Adrenal gland (tissue), 12 donors: Measurements from ENCODE around the gene SP3. TPM values are rescaled to one million over a fixed set of nuclear protein-coding genes. Genes with fewer than 3 reads are reported as not detected.
A peak's percentile ranks its signal among the peaks of the same experiment; 100 is the strongest.

Experiments
- DNase-seq, 7 donors: peaks; one replicate each; pipeline ENCODE4 v3.0.0-alpha.2; 2019 to 2020
- H3K27ac ChIP-seq, 5 donors: fragments of 200-600 bp; sonication (generic) in 4 of 5; 1 replicate in 3 of 5; 2 replicates in 2 of 5; pipeline versions ENCODE4 v1.5.1 to v1.8.0; 2016 to 2020; ENCODE audit warnings: mild to moderate bottlenecking in 1 of 5
- H3K27me3 ChIP-seq: fragments of 200-600 bp; 2 replicates; pipeline ENCODE4 v1.8.0; 2021
- H3K36me3 ChIP-seq, 2 donors: fragments of 200-600 bp; replicated peaks in 1 of 2; 1 replicate in 1 of 2; 2 replicates in 1 of 2; pipeline versions ENCODE4 v1.5.1 to v1.8.0; 2018 to 2022
- H3K4me1 ChIP-seq, 2 donors: fragments of 200-600 bp; replicated peaks in 1 of 2; 1 replicate in 1 of 2; 2 replicates in 1 of 2; pipeline versions ENCODE4 v1.5.1 to v1.8.0; 2018 to 2021
- H3K4me3 ChIP-seq, 4 donors: fragments of 200-600 bp; sonication (generic) in 3 of 4; one replicate each; pipeline ENCODE4 v1.5.1; 2016 to 2018
- H3K9me3 ChIP-seq, 3 donors: fragments of 200-600 bp; sonication (generic) in 1 of 3; replicated peaks in 1 of 3; 1 replicate in 2 of 3; 2 replicates in 1 of 3; pipeline versions ENCODE4 v1.5.1 to v1.8.0; 2016 to 2021
- CTCF ChIP-seq, 6 experiments: fragments of 450-650 bp in 4 of 6; fragments of 200-600 bp in 2 of 6; sonication (generic) in 1 of 6; IDR thresholded peaks; 1 replicate in 5 of 6; 2 replicates in 1 of 6; pipeline versions ENCODE4 v1.5.1 to v1.8.0; 2016 to 2021; ENCODE audit warnings: antibody characterized with exemption in 6 of 6, mild to moderate bottlenecking in 2 of 6, moderate library complexity in 1 of 6
- POLR2A ChIP-seq, 2 donors: fragments of 450-650 bp; IDR thresholded peaks; one replicate each; pipeline ENCODE4 v1.6.1; 2017; ENCODE audit warnings: antibody characterized with exemption in 2 of 2, mild to moderate bottlenecking in 2 of 2, moderate library complexity in 1 of 2
- WGBS, 4 donors: extraction: QIAGEN DNeasy Blood & Tissue Kit in 2 of 4; methylation state at CpG; one replicate each; pipeline versions ENCODE4 v1.1.5 to v1.1.7; 2013 to 2017; 5-methylcytosine and 5-hydroxymethylcytosine counted together
- intact Hi-C, 2 donors: fragments of 100-400 bp; cut with DNase I; formaldehyde crosslinking; loops; one replicate each; pipeline versions ENCODE4 v1.14.1 to v1.15.0; 2022 to 2023
- polyA plus RNA-seq, 3 donors: library from polyadenylated mRNA; stranded (reverse); fragments of 200-250 nt in 2 of 3; fragments of 350-450 nt in 1 of 3; fragmentation: Illumina TruSeq in 1 of 3; extraction: RNeasy Lipid Tissue Mini Kit (QIAGEN cat#74804) in 1 of 3; gene quantifications; one replicate each; pipeline ENCODE4 v1.2.3, GENCODE V29; 2013 to 2014
- total RNA-seq, 9 donors: library from RNA; depleted of rRNA in 4 of 9; stranded (reverse); fragments of >200 nt in 4 of 9; fragments of 120-200 nt in 1 of 9; fragmentation: NEBNext Ultra II Directional in 1 of 9; extraction: Animal tissue kit (Norgen Biotek cat#: 25700) in 1 of 9; gene quantifications; one replicate each; pipeline versions ENCODE4 v1.1.0 to v1.2.4, GENCODE V29; 2013 to 2023
- donor health status: healthy with polysubstance abuse.
- donor health status: Bipolar disorder and iron deficiency.
- donor health status: DM: yes; HTN: yes; CAD: no.
- donor health status: DM: no; HTN: no; CAD: no.
- donor health status: DM: no; HTN: no; CAD: no.
- donor health status: DM: yes; HTN: yes; CAD: no.

SP3 gene
- total and polyA plus RNA-seq, 12 donors, result 8.9 to 118 (median 54.4) TPM

DNA sequence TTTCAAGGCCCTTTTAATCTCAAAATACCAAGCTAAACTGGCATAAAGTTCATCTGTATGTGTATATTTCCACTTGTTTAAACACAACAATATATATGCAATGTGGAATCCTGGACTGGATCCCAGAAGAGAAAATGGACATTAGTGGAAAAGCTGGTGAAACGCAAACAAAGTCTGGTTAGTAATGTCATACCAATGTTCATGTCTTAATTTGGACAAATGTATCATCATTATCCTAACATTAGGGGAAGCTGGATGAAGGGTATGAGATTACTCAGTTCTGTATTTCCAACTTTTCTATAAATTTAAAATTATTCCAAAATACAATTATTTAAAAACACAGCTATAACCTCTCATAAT, 3.8 kb downstream of the SP3 start:
- H3K9me3 ChIP-seq, result peaks cover 0 to 4% (median 0%) of the 10 kb centered on the region in 3 donors
- intact Hi-C loops, result no loop called here
- TF ChIP-seq POLR2A (IDR thresholded peaks at IDR 0.05) (no peak), CTCF (IDR thresholded peaks at IDR 0.05) (no peak)
- no peak for DNase-seq
- peak overlapping the region in 1 of 4 donors; percentile 12 for H3K4me3 ChIP-seq
- WGBS, 4 donors, result 96 to 100% (median 97%) methylated on average over 1 of the region's 1 CpG
- no peak overlapping the region for H3K27ac ChIP-seq
- no peaks in the 10 kb centered on the region for H3K27me3 ChIP-seq
- peaks cover 15 to 64% of the 10 kb centered on the region in 2 donors for H3K4me1 ChIP-seq
- H3K36me3 ChIP-seq, result no peaks in the 10 kb centered on the region

DNA sequence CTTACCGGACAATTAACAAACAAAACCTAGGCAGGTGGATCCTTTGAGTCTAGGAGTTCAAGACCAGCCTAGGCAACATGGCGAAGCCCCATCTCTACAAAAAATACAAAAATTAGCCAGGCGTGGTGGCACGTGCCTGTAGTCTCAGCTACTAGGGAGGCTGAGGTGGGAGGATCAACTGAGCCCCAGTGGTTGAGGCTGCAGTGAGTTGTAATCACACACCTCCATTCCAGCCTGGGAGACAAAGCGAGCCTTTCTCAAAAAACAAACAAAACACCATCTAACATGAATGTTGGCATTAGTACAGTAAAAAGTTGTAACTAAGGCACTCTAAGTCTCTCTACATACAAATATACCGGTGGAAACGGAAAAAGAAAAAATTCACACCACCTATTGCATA, 5.3 kb downstream of the SP3 start:
- H3K27ac ChIP-seq, result no peak overlapping the region
- intact Hi-C loops, result no loop called here
- peaks cover 10 to 68% of the 10 kb centered on the region in 2 donors for H3K4me1 ChIP-seq

GRCh38 chr2:173959358-173959884, 5.8 kb downstream of the SP3 start:
- Histone ChIP-seq H3K4me3 (no peak overlapping the region), H3K27me3 (no peaks in the 10 kb centered on the region), H3K36me3 (peaks cover 0 to 16% of the 10 kb centered on the region in 2 donors), H3K4me1 (peaks cover 10 to 68% of the 10 kb centered on the region in 2 donors), H3K9me3 (peaks cover 0 to 4% (median 0%) of the 10 kb centered on the region in 3 donors), H3K27ac (no peak overlapping the region)
- intact Hi-C loops, result no loop called here
- TF ChIP-seq CTCF (IDR thresholded peaks at IDR 0.05), result no peak
- no peak for TF ChIP-seq POLR2A (IDR thresholded peaks at IDR 0.05)
- DNase-seq, result no peak
- 86 to 92% (median 88%) methylated on average over 16 of the region's 16 CpGs for WGBS, 4 donors

More for the DNA sequence above, 5.3 kb downstream of the SP3 start:
- Histone ChIP-seq H3K4me3 (no peak overlapping the region), H3K27me3 (no peaks in the 10 kb centered on the region), H3K36me3 (peaks cover 0 to 12% of the 10 kb centered on the region in 2 donors), H3K9me3 (peaks cover 0 to 4% (median 0%) of the 10 kb centered on the region in 3 donors)
- no peak for DNase-seq
- 89 to 98% (median 93%) methylated on average over 7 of the region's 7 CpGs for WGBS, 4 donors
- no peak for TF ChIP-seq CTCF (IDR thresholded peaks at IDR 0.05)
- TF ChIP-seq POLR2A (IDR thresholded peaks at IDR 0.05), result no peak

DNA sequence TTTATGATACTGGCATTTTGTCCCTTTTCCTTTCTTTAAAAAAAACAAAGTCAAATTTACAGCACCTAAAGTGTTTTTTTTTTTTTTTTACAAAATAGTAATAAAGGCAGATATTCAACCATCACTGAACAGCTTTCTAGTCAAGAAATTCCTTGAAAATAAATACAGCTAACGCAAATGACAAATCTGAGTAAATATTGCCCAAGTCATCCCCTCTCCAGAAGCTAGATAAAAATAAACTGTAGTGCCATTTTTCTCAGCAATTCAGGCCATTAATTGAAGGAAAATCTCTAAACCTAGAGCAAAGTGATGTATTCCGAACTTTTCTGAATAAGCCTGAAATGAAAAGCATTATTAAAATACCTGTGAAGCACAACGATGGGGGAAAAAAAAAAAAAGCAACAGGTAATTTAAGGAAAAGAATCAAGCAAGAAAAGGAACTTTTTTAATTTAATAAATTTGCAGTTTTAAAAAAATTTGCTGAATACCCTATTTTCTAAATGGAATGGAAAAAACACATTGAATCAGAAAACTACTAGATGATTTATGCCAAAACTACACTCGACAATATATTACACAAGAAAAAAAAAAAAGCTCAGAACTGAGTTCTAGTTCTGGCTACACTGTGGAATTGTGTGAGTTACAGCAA, 6.9 kb downstream of the SP3 start:
- no peak overlapping the region for H3K4me3 ChIP-seq
- H3K27me3 ChIP-seq, result no peaks in the 10 kb centered on the region
- no peak for DNase-seq
- TF ChIP-seq POLR2A (IDR thresholded peaks at IDR 0.05) (no peak), CTCF (IDR thresholded peaks at IDR 0.05) (no peak)
- H3K36me3 ChIP-seq, result peaks cover 0 to 16% of the 10 kb centered on the region in 2 donors
- no peak overlapping the region for H3K27ac ChIP-seq
- peaks cover 10 to 68% of the 10 kb centered on the region in 2 donors for H3K4me1 ChIP-seq
- H3K9me3 ChIP-seq, result peaks cover 0 to 4% (median 0%) of the 10 kb centered on the region in 3 donors
- 60 to 66% (median 63%) methylated on average over 4 of the region's 4 CpGs for WGBS, 4 donors
- intact Hi-C loops, result no loop called here
